Measurements from ENCODE around the gene ZNF169. TPM values are rescaled to one million over a fixed set of nuclear protein-coding genes. Genes with fewer than 3 reads are reported as not detected.
"Not testable (repeated sequence)": the region's sequence is repeated elsewhere in the genome, so short reads cannot be mapped to it uniquely, and the experiment has no call there.

ZNF169 gene
- total RNA-seq, 2 experiments from 2014 or later = 7.7 to 8.9 TPM

DNA sequence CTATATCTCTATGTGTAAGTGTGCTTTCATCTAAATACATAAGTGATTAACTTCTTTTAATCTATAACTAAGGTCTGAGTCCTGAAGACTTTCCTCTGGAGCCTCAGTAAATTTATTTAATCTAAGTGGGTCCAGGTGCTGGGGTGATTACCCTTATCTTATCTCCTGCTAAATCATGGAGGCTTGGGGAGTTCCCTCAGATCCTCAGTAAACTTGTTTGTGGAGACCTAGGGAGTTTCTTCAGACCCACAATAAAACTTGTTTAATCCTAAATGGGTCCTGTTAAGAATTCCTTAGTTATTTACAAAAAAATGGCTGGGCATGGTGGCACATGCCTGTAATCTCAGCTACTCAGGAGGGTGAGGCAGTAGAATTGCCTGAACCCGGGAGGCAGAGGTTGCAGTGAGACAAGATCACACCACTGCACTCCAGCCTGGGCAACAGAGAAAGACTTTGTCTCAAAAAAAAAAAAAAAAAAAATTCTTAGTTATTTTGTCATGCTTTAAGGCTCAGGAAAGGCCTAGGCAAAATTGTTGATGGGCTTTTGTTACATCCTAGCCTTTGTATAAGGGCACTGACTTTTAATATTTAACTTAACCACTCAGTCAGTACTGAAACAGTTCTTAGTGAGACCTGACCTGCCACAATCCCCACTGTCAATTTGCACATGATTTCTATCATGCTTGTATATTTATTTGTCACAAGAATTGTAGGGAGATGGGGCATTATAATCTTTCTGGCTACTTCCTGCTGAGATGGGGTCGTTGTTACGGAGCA lies 6.7 kb downstream of the ZNF169 start:
- H3K4me1 Mint-ChIP-seq; CTCF ChIA-PET; DNase-seq; H3K27me3 Mint-ChIP-seq; ATAC-seq; H3K27ac Mint-ChIP-seq; H3K4me3 Mint-ChIP-seq; H3K9me3 Mint-ChIP-seq (ENCODE audit: low read depth): not testable (repeated sequence)
- peaks cover 52% of the 10 kb centered on the region for H3K36me3 Mint-ChIP-seq

- DNase-seq = no peak
- H3K27ac Mint-ChIP-seq = no peak overlapping the region
- no peak overlapping the region for H3K4me3 Mint-ChIP-seq
- ATAC-seq = no peak
- peaks cover 7% of the 10 kb centered on the region for H3K9me3 Mint-ChIP-seq (ENCODE audit: low read depth)
- CTCF ChIA-PET = no interaction called here
- no peaks in the 10 kb centered on the region for H3K27me3 Mint-ChIP-seq
- H3K36me3 Mint-ChIP-seq = peaks cover 43% of the 10 kb centered on the region
- peaks cover 2% of the 10 kb centered on the region for H3K4me1 Mint-ChIP-seq
Observed at GRCh38 chr9:94269264-94269663, 10.2 kb downstream of the ZNF169 start.

GRCh38 chr9:94270009-94270408 lies 10.9 kb downstream of the ZNF169 start:
- Mint-ChIP-seq H3K4me3 (no peak overlapping the region), H3K9me3 (ENCODE audit: low read depth) (peaks cover 7% of the 10 kb centered on the region), H3K27me3 (no peaks in the 10 kb centered on the region), H3K27ac (no peak overlapping the region), H3K36me3 (peaks cover 40% of the 10 kb centered on the region), H3K4me1 (peaks cover 2% of the 10 kb centered on the region)
- ATAC-seq = no peak
- no peak for DNase-seq
- CTCF ChIA-PET = no interaction called here

GRCh38 chr9:94277029-94277428 lies 17.9 kb downstream of the ZNF169 start:
- H3K4me3 Mint-ChIP-seq, ATAC-seq, CTCF ChIA-PET, H3K27me3 Mint-ChIP-seq, H3K27ac Mint-ChIP-seq, DNase-seq: not testable (repeated sequence)
- Mint-ChIP-seq H3K36me3 (peaks cover 71% of the 10 kb centered on the region), H3K4me1 (peaks cover 10% of the 10 kb centered on the region), H3K9me3 (ENCODE audit: low read depth) (peaks cover 19% of the 10 kb centered on the region)

- no peaks in the 10 kb centered on the region for H3K27me3 Mint-ChIP-seq
- ATAC-seq (no peak), DNase-seq (no peak)
- H3K36me3 Mint-ChIP-seq = peaks cover 74% of the 10 kb centered on the region
- peaks cover 8% of the 10 kb centered on the region for H3K4me1 Mint-ChIP-seq
- H3K27ac Mint-ChIP-seq = no peak overlapping the region
- peaks cover 19% of the 10 kb centered on the region for H3K9me3 Mint-ChIP-seq (ENCODE audit: low read depth)
- H3K4me3 Mint-ChIP-seq = no peak overlapping the region
- CTCF ChIA-PET = no interaction called here
Observed at GRCh38 chr9:94277885-94278536, 18.9 kb downstream of the ZNF169 start.

DNA sequence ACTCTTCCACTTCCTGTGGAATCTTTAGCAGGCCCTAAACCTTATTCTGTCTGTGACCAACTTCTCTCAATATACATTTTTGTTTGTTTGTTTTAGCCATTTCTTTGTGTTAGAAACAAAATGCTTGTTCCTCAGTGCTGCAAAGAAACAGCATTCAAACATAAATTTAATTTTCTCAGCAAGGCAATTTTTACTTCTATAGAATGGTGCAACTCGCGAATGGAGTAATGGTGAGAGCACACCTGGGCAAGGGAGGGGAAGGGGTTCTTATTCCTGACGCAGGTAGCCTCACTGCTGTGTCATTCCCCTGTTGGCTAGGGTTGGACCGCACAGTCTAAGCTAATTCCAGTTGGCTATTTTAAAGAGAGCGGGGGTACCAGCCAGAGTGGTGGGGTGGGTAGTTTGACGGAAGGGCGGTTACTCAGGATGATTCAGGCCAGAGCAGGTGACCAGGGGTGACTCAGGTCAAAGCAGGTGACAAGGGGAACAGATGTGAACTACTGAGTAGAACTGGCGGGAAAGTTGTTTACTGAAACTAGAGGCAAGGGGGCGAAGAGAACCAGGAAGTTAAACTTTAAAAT lies 21.4 kb downstream of the ZNF169 start:
- DNase-seq (no peak), ATAC-seq (no peak)
- Mint-ChIP-seq H3K27ac (no peak overlapping the region), H3K9me3 (ENCODE audit: low read depth) (peaks cover 17% of the 10 kb centered on the region), H3K4me3 (no peak overlapping the region), H3K36me3 (peaks cover 75% of the 10 kb centered on the region), H3K27me3 (no peaks in the 10 kb centered on the region), H3K4me1 (peaks cover 8% of the 10 kb centered on the region)
- CTCF ChIA-PET = no interaction called here

DNA sequence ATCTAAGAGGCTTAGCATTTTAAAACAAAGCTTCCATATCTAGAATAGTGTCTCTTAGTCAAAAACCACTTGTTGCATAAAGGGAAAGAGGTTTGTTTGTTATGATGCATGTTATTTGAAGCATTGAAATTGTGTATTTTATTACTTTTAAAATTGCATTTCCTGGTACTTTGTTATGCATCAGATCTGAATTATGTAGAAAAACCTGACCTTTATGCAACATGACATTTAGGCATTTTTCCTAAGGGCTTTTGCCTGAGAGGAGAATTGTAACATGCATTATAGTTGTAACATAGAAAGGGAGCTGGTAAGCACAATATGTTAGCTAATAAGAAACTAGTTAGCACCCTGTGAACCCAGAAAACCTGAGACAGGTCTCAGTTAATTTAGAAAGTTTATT lies 22.0 kb downstream of the ZNF169 start:
- CTCF ChIA-PET = no interaction called here
- peaks cover 17% of the 10 kb centered on the region for H3K9me3 Mint-ChIP-seq (ENCODE audit: low read depth)
- no peak overlapping the region for H3K27ac Mint-ChIP-seq
- H3K4me1 Mint-ChIP-seq = peaks cover 8% of the 10 kb centered on the region
- peaks cover 77% of the 10 kb centered on the region for H3K36me3 Mint-ChIP-seq
- H3K4me3 Mint-ChIP-seq = no peak overlapping the region
- no peak for DNase-seq
- no peaks in the 10 kb centered on the region for H3K27me3 Mint-ChIP-seq
- ATAC-seq = no peak

- ATAC-seq = no peak
Observed at GRCh38 chr9:94286116-94286515, 27.0 kb downstream of the ZNF169 start.

GRCh38 chr9:94287877-94288513 lies 28.9 kb downstream of the ZNF169 start:
- no peak for ATAC-seq
- H3K27me3 Mint-ChIP-seq = no peaks in the 10 kb centered on the region
- no peak for DNase-seq
- no peaks in the 10 kb centered on the region for H3K4me1 Mint-ChIP-seq
- H3K4me3 Mint-ChIP-seq = no peak overlapping the region
- peaks cover 4% of the 10 kb centered on the region for H3K9me3 Mint-ChIP-seq (ENCODE audit: low read depth)
- CTCF ChIA-PET = interaction anchor here (1.2 kb wide), 2 partner anchors 12 to 16 kb away, joined by 3 read pairs; no protein-coding TSS in a partner anchor
- no peak overlapping the region for H3K27ac Mint-ChIP-seq
- H3K36me3 Mint-ChIP-seq = peaks cover 54% of the 10 kb centered on the region

More at GRCh38 chr9:94286116-94286515, 27.0 kb downstream of the ZNF169 start:
- Mint-ChIP-seq H3K27me3 (no peaks in the 10 kb centered on the region), H3K4me1 (no peaks in the 10 kb centered on the region), H3K27ac (no peak overlapping the region), H3K36me3 (peaks cover 59% of the 10 kb centered on the region), H3K9me3 (ENCODE audit: low read depth) (peaks cover 4% of the 10 kb centered on the region), H3K4me3 (no peak overlapping the region)
- CTCF ChIA-PET = no interaction called here
- DNase-seq = no peak

GRCh38 chr9:94289691-94290090 lies 30.6 kb downstream of the ZNF169 start:
- ATAC-seq (no peak), DNase-seq (no peak)
- Mint-ChIP-seq H3K27ac (no peak overlapping the region), H3K27me3 (no peaks in the 10 kb centered on the region), H3K4me3 (no peak overlapping the region), H3K4me1 (no peaks in the 10 kb centered on the region), H3K36me3 (peaks cover 51% of the 10 kb centered on the region), H3K9me3 (ENCODE audit: low read depth) (peaks cover 4% of the 10 kb centered on the region)
- CTCF ChIA-PET = no interaction called here

GRCh38 chr9:94298949-94299599 lies 40.0 kb downstream of the ZNF169 start:
- H3K9me3 Mint-ChIP-seq (ENCODE audit: low read depth) = no peaks in the 10 kb centered on the region
- ATAC-seq (no peak), DNase-seq (no peak)
- H3K27me3 Mint-ChIP-seq = no peaks in the 10 kb centered on the region
- no peak overlapping the region for H3K4me3 Mint-ChIP-seq
- H3K36me3 Mint-ChIP-seq = peaks cover 13% of the 10 kb centered on the region
- CTCF ChIA-PET = interaction anchor here (0.6 to 0.7 kb wide), 2 partner anchors 11 to 96 kb away, joined by 3 read pairs; no protein-coding TSS in a partner anchor
- peaks cover 2% of the 10 kb centered on the region for H3K4me1 Mint-ChIP-seq
- no peak overlapping the region for H3K27ac Mint-ChIP-seq

GRCh38 chr9:94300470-94301301 lies 41.6 kb downstream of the ZNF169 start:
- Mint-ChIP-seq H3K27ac (no peak overlapping the region), H3K4me3 (no peak overlapping the region), H3K36me3 (peaks cover 10% of the 10 kb centered on the region), H3K9me3 (ENCODE audit: low read depth) (no peaks in the 10 kb centered on the region), H3K4me1 (peaks cover 2% of the 10 kb centered on the region), H3K27me3 (no peaks in the 10 kb centered on the region)
- CTCF ChIA-PET = no interaction called here
- ATAC-seq (no peak), DNase-seq (no peak)

Data from activated CD8-positive, alpha-beta memory T cell treated with anti-CD3 and anti-CD28 coated beads, Interleukin-2, amount 10 ng/mL, durations not matched to agents 7 days and 5 days (primary cell).